H9 (cell line): ENCODE data around the gene SGTA. TPM values are rescaled to one million over a fixed set of nuclear protein-coding genes. Genes with fewer than 3 reads are reported as not detected.
A peak's percentile ranks its signal among the peaks of the same experiment; 100 is the strongest.

ENCODE experiments used
- DNase-seq: peaks from one replicate; pipeline ENCODE4 v3.0.0-alpha.2; 2017
- H2AFZ ChIP-seq: one replicate; pipeline ENCODE4 v1.6.1; 2013; ENCODE audit warnings: mild to moderate bottlenecking, low read length, control low read depth, moderate library complexity
- H2AK5ac ChIP-seq: 2 replicates; pipeline ENCODE4 v1.6.1; 2013; ENCODE audit warnings: low read length, control low read depth, mixed read lengths; ENCODE audit not compliant: insufficient read length
- H2BK120ac ChIP-seq: one replicate; pipeline ENCODE4 v1.6.1; 2013; ENCODE audit warnings: low read depth, mild to moderate bottlenecking, low read length, control low read depth, inconsistent platforms; ENCODE audit not compliant: poor library complexity, severe bottlenecking
- H2BK12ac ChIP-seq: 2 replicates; pipeline ENCODE4 v1.6.1; 2013; ENCODE audit warnings: low read length, control low read depth, mixed read lengths, low read depth; ENCODE audit not compliant: insufficient read length
- H2BK15ac ChIP-seq: 2 replicates; pipeline ENCODE4 v1.6.1; 2013; ENCODE audit warnings: low read depth, low read length, control low read depth
- H2BK20ac ChIP-seq: one replicate; pipeline ENCODE4 v1.6.1; 2013; ENCODE audit warnings: low read depth, mild to moderate bottlenecking, low read length, control low read depth, inconsistent platforms; ENCODE audit not compliant: poor library complexity, severe bottlenecking
- H2BK5ac ChIP-seq: 2 replicates; pipeline ENCODE4 v1.6.1; 2013; ENCODE audit warnings: low read length, control low read depth, mixed read lengths; ENCODE audit not compliant: insufficient read length
- H3K14ac ChIP-seq: 2 replicates; pipeline ENCODE4 v1.6.1; 2013; ENCODE audit warnings: low read length, control low read depth; ENCODE audit not compliant: insufficient read depth
- H3K18ac ChIP-seq: 2 replicates; pipeline ENCODE4 v1.6.1; 2013; ENCODE audit warnings: low read depth, mild to moderate bottlenecking, mixed read lengths, low read length, control low read depth; ENCODE audit not compliant: insufficient read length
- H3K23ac ChIP-seq: 2 replicates; pipeline ENCODE4 v1.6.1; 2013; ENCODE audit warnings: low read length, control low read depth, mixed read lengths, low read depth; ENCODE audit not compliant: insufficient read length
- H3K23me2 ChIP-seq: 2 replicates; pipeline ENCODE4 v1.6.1; 2013; ENCODE audit warnings: low read depth, mild to moderate bottlenecking, mixed read lengths, low read length, control low read depth; ENCODE audit not compliant: insufficient read length, poor library complexity, severe bottlenecking
- H3K27ac ChIP-seq: 2 replicates; pipeline ENCODE4 v1.5.1; 2013; ENCODE audit warnings: low read length, control low read depth, mixed read lengths, low read depth; ENCODE audit not compliant: insufficient read length
- H3K27me3 ChIP-seq: 2 replicates; pipeline ENCODE4 v1.6.1; 2013; ENCODE audit warnings: low read length, control low read depth, inconsistent platforms; ENCODE audit not compliant: insufficient read depth
- H3K4ac ChIP-seq: 2 replicates; pipeline ENCODE4 v1.6.1; 2013; ENCODE audit warnings: low read depth, mild to moderate bottlenecking, control low read depth, inconsistent platforms, low read length, moderate library complexity
- H3K4me1 ChIP-seq: 2 replicates; pipeline ENCODE4 v1.6.1; 2013; ENCODE audit warnings: low read length, control low read depth, inconsistent platforms; ENCODE audit not compliant: insufficient read depth
- H3K4me2 ChIP-seq: 2 replicates; pipeline ENCODE4 v1.6.1; 2013; ENCODE audit warnings: low read length, control low read depth, mixed read lengths; ENCODE audit not compliant: insufficient read length, insufficient read depth
- H3K56ac ChIP-seq: 2 replicates; pipeline ENCODE4 v1.6.1; 2013; ENCODE audit warnings: low read depth, mild to moderate bottlenecking, mixed read lengths, low read length, control low read depth; ENCODE audit not compliant: insufficient read length
- H3K79me1 ChIP-seq: 2 replicates; pipeline ENCODE4 v1.6.1; 2013; ENCODE audit warnings: low read depth, mild to moderate bottlenecking, moderate library complexity, low read length, control low read depth, inconsistent platforms; ENCODE audit not compliant: insufficient read depth, poor library complexity, severe bottlenecking
- H3K79me2 ChIP-seq: 2 replicates; pipeline ENCODE4 v1.6.1; 2013; ENCODE audit warnings: low read length, control low read depth, inconsistent platforms; ENCODE audit not compliant: insufficient read depth
- H3K9ac ChIP-seq: 2 replicates; pipeline ENCODE4 v1.6.1; 2013; ENCODE audit warnings: low read length, control low read depth, mixed read lengths; ENCODE audit not compliant: insufficient read length; ENCODE audit errors: extremely low read depth
- H3K9me3 ChIP-seq: one replicate; pipeline ENCODE4 v1.6.1; 2013; ENCODE audit warnings: low read depth, low read length, inconsistent platforms; ENCODE audit not compliant: control insufficient read depth
- H3T11ph ChIP-seq: one replicate; pipeline ENCODE4 v1.6.1; 2013; ENCODE audit warnings: mild to moderate bottlenecking, low read length, control low read depth, inconsistent platforms
- H4K20me1 ChIP-seq: one replicate; pipeline ENCODE4 v1.6.1; 2013; ENCODE audit not compliant: control insufficient read depth, insufficient read length, insufficient read depth
- H4K5ac ChIP-seq: 2 replicates; pipeline ENCODE4 v1.6.1; 2013; ENCODE audit warnings: low read depth, mild to moderate bottlenecking, mixed read lengths, low read length, control low read depth; ENCODE audit not compliant: insufficient read length
- H4K8ac ChIP-seq: replicated peaks from 2 replicates; pipeline ENCODE4 v1.6.1; 2013; ENCODE audit warnings: low read length, control low read depth, mixed read lengths, low read depth; ENCODE audit not compliant: insufficient read length
- H4K91ac ChIP-seq: 2 replicates; pipeline ENCODE4 v1.6.1; 2013; ENCODE audit warnings: low read depth, mild to moderate bottlenecking, moderate library complexity, mixed read lengths, low read length, control low read depth; ENCODE audit not compliant: insufficient read length
- H3K27ac Mint-ChIP-seq, 3 experiments: 2 replicates in 2 of 3; 3 replicates in 1 of 3; pipeline ENCODE4 v1.8.0; 2020 to 2021; ENCODE audit warnings: mixed read lengths in 3 of 3, mild to moderate bottlenecking in 1 of 3, moderate library complexity in 1 of 3
- H3K27me3 Mint-ChIP-seq: 2 replicates; pipeline ENCODE4 v1.8.0; 2021; ENCODE audit warnings: low read depth, mild to moderate bottlenecking, moderate library complexity, mixed read lengths
- H3K36me3 Mint-ChIP-seq, 3 experiments: 2 replicates in 2 of 3; 3 replicates in 1 of 3; pipeline ENCODE4 v1.8.0; 2020 to 2021; ENCODE audit warnings: low read depth in 3 of 3, mixed read lengths in 3 of 3; ENCODE audit not compliant: insufficient read depth in 1 of 3
- H3K4me1 Mint-ChIP-seq, 2 experiments: 2 replicates each; pipeline ENCODE4 v1.8.0; 2020; ENCODE audit warnings: mixed read lengths in 2 of 2
- H3K4me3 Mint-ChIP-seq, 2 experiments: 2 replicates in 1 of 2; 3 replicates in 1 of 2; pipeline ENCODE4 v1.8.0; 2020 to 2021; ENCODE audit warnings: mild to moderate bottlenecking in 2 of 2, mixed read lengths in 2 of 2, moderate library complexity in 1 of 2
- H3K9me3 Mint-ChIP-seq, 2 experiments: 2 replicates in 1 of 2; 3 replicates in 1 of 2; pipeline ENCODE4 v1.8.0; 2020; ENCODE audit warnings: mild to moderate bottlenecking in 2 of 2, mixed read lengths in 2 of 2, moderate library complexity in 1 of 2
- whole genome bisulfite sequencing: extraction: QIAGEN DNeasy Blood & Tissue Kit; methylation state at CpG from one replicate; pipeline ENCODE4 v1.1.7; 2013; ENCODE audit warnings: missing lambda C conversion rate, low lambda C conversion rate, mixed read lengths; ENCODE audit not compliant: insufficient read length; ENCODE audit errors: extremely low coverage; 5-methylcytosine and 5-hydroxymethylcytosine counted together
- total RNA-seq: library from RNA; stranded (reverse); gene quantifications from 2 replicates; pipeline ENCODE4 v1.2.1, GENCODE V29; 2021
- TF ChIP-seq, protein P1 (sequence below): fragments of 200-600 bp; sonication (generic); conservative IDR thresholded peaks from 3 replicates; pipeline ENCODE4 v1.8.0; 2021; ENCODE audit warnings: antibody characterized with exemption, mild to moderate bottlenecking

The SGTA gene
- total RNA-seq, 1 experiment from 2014 or later: 102 TPM

DNA sequence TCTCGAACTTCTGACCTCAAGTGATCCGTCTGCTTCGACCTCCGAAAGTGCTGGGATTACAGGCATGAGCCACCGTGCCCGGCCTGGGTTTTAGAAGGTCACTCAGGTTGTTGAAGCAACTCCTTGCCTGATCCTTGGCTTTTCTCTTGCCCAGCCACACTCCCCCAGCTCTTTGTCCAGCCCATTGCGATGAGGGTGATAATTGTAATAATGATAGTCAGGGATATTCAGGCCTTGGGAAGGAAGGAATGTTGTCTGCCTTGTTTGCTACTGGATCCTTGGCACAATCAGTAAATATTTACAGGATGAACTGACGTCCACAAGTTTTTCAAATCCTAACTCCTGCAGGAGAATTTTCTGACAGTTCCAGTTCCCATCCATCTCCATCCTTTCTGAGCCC lies 4.0 kb upstream of the SGTA start:
- DNase-seq: no peak
- H3T11ph ChIP-seq: no peak overlapping the region
- H2BK15ac ChIP-seq: no peak overlapping the region
- TF ChIP-seq, protein P1, sequence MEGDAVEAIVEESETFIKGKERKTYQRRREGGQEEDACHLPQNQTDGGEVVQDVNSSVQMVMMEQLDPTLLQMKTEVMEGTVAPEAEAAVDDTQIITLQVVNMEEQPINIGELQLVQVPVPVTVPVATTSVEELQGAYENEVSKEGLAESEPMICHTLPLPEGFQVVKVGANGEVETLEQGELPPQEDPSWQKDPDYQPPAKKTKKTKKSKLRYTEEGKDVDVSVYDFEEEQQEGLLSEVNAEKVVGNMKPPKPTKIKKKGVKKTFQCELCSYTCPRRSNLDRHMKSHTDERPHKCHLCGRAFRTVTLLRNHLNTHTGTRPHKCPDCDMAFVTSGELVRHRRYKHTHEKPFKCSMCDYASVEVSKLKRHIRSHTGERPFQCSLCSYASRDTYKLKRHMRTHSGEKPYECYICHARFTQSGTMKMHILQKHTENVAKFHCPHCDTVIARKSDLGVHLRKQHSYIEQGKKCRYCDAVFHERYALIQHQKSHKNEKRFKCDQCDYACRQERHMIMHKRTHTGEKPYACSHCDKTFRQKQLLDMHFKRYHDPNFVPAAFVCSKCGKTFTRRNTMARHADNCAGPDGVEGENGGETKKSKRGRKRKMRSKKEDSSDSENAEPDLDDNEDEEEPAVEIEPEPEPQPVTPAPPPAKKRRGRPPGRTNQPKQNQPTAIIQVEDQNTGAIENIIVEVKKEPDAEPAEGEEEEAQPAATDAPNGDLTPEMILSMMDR: no peak
- Mint-ChIP-seq H3K9me3 (peaks cover 0 to 4% of the 10 kb centered on the region in 2 experiments; a peak in 1 of 5 replicates), H3K4me1 (peaks cover 10 to 23% of the 10 kb centered on the region in 2 experiments), H3K4me3 (peak overlapping the region; percentile 85 to 95), H3K27me3 (no peaks in the 10 kb centered on the region; the same call in 1 of the 2 replicates), H3K27ac (no peak overlapping the region), H3K36me3 (peaks cover 24 to 46% (median 42%) of the 10 kb centered on the region in 3 experiments)
- WGBS: no CpG with 5 or more reads among the region's 8 CpGs
- H2BK12ac ChIP-seq: no peak overlapping the region
- H2BK20ac ChIP-seq: no peak overlapping the region
- no peak overlapping the region for H2BK5ac ChIP-seq
- no peak overlapping the region for H2AFZ ChIP-seq
- no peak overlapping the region for H3K4me2 ChIP-seq
- H3K23ac ChIP-seq: no peak overlapping the region
- no peak overlapping the region for H3K4ac ChIP-seq
- no peak overlapping the region for H3K14ac ChIP-seq
- H2BK120ac ChIP-seq: no peak overlapping the region
- peaks cover 21% of the 10 kb centered on the region for H3K79me2 ChIP-seq
- H4K20me1 ChIP-seq: no peaks in the 10 kb centered on the region
- H3K23me2 ChIP-seq: peaks cover 11% of the 10 kb centered on the region
- no peak overlapping the region for H4K5ac ChIP-seq
- H3K79me1 ChIP-seq: peaks cover 13% of the 10 kb centered on the region
- no peak overlapping the region for H3K18ac ChIP-seq
- H3K4me1 ChIP-seq: no peaks in the 10 kb centered on the region
- H3K9ac ChIP-seq: no peak overlapping the region
- no peak overlapping the region for H4K91ac ChIP-seq
- H4K8ac ChIP-seq: no peak overlapping the region
- H3K56ac ChIP-seq: no peak overlapping the region
- no peak overlapping the region for H2AK5ac ChIP-seq
- H3K9me3 ChIP-seq: no peaks in the 10 kb centered on the region
- no peaks in the 10 kb centered on the region for H3K27me3 ChIP-seq
- H3K27ac ChIP-seq: no peak overlapping the region
